ENCODE results near the gene IFITM2.
A peak's percentile ranks its signal among the peaks of the same experiment; 100 is the strongest.
"Not testable (repeated sequence)": the region's sequence is repeated elsewhere in the genome, so short reads cannot be mapped to it uniquely, and the experiment has no call there.

Gene IFITM2

GRCh38 chr11:308740-309665, 1.4 kb downstream of the IFITM2 start:
- not testable (repeated sequence) for DNase-seq (ENCODE audit: low read depth in 2 of 2)

- not testable (repeated sequence) for DNase-seq (ENCODE audit: low read depth in 2 of 2)
Observed at GRCh38 chr11:309979-310572, 2.5 kb downstream of the IFITM2 start.

GRCh38 chr11:311013-311748, 3.6 kb downstream of the IFITM2 start:
- not testable (repeated sequence) for DNase-seq (ENCODE audit: low read depth in 2 of 2)

GRCh38 chr11:312092-312816, 4.6 kb downstream of the IFITM2 start:
- DNase-seq (ENCODE audit: low read depth in 2 of 2): no peak

GRCh38 chr11:313304-313786, 5.7 kb downstream of the IFITM2 start:
- DNase-seq (ENCODE audit: low read depth in 2 of 2): no peak

GRCh38 chr11:313787-314553, 6.4 kb downstream of the IFITM2 start, which contains the start of gene IFITM1:
Gene IFITM1 (plus strand): TSS chr11:314040. CDS start chr11:314171, 131 bp downstream.
- peak; percentile 34 to 40 for DNase-seq (ENCODE audit: low read depth in 2 of 2)

GRCh38 chr11:314554-314875, 6.9 kb downstream of the IFITM2 start:
- not testable (repeated sequence) for DNase-seq (ENCODE audit: low read depth in 2 of 2)

- no peak for DNase-seq (ENCODE audit: low read depth in 2 of 2)
Observed at GRCh38 chr11:315051-315481, 7.5 kb downstream of the IFITM2 start.

- no peak for DNase-seq (ENCODE audit: low read depth in 2 of 2)
Observed at GRCh38 chr11:315516-315994, 7.9 kb downstream of the IFITM2 start.

- no peak for DNase-seq (ENCODE audit: low read depth in 2 of 2)
Observed at GRCh38 chr11:316031-316701, 8.6 kb downstream of the IFITM2 start.

GRCh38 chr11:316891-317301, 9.3 kb downstream of the IFITM2 start:
- no peak for DNase-seq (ENCODE audit: low read depth in 2 of 2)

GRCh38 chr11:317668-318404, 10.2 kb downstream of the IFITM2 start:
- not testable (repeated sequence) for DNase-seq (ENCODE audit: low read depth in 2 of 2)

- not testable (repeated sequence) for DNase-seq (ENCODE audit: low read depth in 2 of 2)
Observed at GRCh38 chr11:318405-319120, 10.9 kb downstream of the IFITM2 start.

GRCh38 chr11:319121-319887, 11.7 kb downstream of the IFITM2 start:
- not testable (repeated sequence) for DNase-seq (ENCODE audit: low read depth in 2 of 2)

GRCh38 chr11:319888-320273, 12.3 kb downstream of the IFITM2 start:
- not testable (repeated sequence) for DNase-seq (ENCODE audit: low read depth in 2 of 2)

GRCh38 chr11:324156-324555, 16.5 kb downstream of the IFITM2 start:
- DNase-seq (ENCODE audit: low read depth in 2 of 2): no peak

GRCh38 chr11:324593-325517, 17.2 kb downstream of the IFITM2 start:
- not testable (repeated sequence) for DNase-seq (ENCODE audit: low read depth in 2 of 2)
